ENCODE data around the gene ZBTB40. TPM values are rescaled to one million over a fixed set of nuclear protein-coding genes. Genes with fewer than 3 reads are reported as not detected.
A peak's percentile ranks its signal among the peaks of the same experiment; 100 is the strongest.

ZBTB40 gene
- polyA plus RNA-seq, 1 donor from 2014 or later, result 5.0 TPM

DNA sequence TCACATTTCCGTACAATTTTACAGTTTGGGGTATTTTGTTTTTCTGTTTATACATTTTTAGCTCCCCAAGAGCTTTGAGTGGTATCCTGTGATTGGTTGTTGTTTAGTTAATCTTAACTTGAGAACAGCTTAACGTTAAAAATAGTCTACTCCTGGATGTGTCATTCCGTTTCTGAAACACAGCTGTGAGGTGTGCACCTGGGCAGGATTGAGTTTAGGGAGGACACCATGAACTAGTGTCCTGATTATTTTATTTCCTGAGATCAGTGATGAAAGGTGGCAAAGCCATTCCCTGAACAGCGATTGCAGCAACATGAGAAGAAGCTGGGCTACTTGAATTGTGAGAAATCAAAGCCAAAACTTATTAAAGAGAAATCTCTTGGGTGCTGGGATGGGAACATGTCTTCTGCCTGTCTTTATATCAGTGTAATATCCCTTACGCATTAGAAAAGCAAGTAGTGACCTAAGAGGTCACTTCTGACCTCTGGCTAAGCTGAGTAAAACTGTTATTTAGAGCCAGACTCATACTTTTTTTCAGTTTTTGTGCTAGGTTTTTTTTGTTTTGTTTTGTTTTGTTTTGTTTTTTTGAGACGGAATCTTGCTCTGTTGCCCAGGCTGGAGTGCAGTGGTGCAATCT, 43.4 kb downstream of the ZBTB40 start:
- Mint-ChIP-seq H3K27me3 (no peaks in the 10 kb centered on the region), H3K9me3 (no peaks in the 10 kb centered on the region), H3K27ac (no peak overlapping the region), H3K36me3 (peaks cover 11% of the 10 kb centered on the region), H3K4me3 (no peak overlapping the region), H3K4me1 (peaks cover 0 to 5% (median 4%) of the 10 kb centered on the region in 3 donors)

DNA sequence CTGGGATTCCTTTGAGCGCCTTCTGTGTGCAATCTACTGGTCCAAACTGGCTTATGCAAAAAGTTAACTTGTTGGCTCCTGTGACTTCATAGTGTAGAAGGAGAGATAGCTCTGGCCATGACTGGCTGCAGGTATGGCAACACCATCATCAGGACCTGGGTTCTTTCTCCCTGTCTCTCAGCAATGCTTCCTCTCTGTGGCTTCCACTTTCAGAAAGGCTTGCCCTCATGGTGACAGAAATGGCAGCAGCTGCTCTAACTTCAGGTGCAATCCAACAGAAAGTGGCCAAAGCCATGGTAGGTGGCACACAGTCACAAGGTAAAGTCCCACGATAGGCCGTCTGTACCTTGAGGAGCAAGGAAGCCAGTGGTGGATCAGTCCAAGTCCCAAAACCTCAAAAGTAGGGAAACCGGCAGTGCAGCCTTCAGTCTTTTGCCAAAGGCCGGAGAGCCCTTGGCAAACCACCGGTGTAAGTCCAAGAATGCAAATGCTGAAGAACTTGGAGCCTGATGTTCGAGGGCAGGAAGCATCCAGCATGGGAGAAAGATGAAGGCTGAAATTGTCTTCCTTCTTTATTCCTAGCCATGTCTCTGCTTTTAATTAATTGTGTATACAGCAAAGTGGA, 45.0 kb downstream of the ZBTB40 start:
- no peak overlapping the region for H3K27ac Mint-ChIP-seq
- no peaks in the 10 kb centered on the region for H3K27me3 Mint-ChIP-seq
- H3K4me1 Mint-ChIP-seq, result peaks cover 0 to 5% (median 4%) of the 10 kb centered on the region in 3 donors
- H3K36me3 Mint-ChIP-seq, result peaks cover 15% of the 10 kb centered on the region
- H3K4me3 Mint-ChIP-seq, result no peak overlapping the region
- no peaks in the 10 kb centered on the region for H3K9me3 Mint-ChIP-seq

DNA sequence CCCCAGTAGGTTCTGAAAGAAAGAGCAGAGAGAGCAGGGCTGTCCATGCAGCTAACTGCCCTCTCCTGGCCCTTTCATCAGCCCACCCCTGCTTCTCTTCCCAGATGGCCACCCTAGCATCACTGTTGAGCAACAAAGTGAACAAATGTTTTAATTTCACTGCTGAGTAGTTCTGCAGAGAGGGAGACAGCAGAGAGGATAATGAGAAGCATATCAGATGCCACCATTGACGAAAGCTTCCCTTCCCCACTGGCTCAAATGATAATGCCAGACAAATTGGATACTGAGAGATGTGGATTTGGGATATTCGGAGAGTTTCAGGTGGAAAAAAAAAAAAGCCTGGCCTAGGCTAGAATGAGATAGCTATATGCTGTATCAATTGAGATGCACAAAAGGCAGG, 46.8 kb downstream of the ZBTB40 start:
- Mint-ChIP-seq H3K4me1 (peaks cover 0 to 5% (median 5%) of the 10 kb centered on the region in 3 donors), H3K27ac (no peak overlapping the region), H3K27me3 (no peaks in the 10 kb centered on the region), H3K9me3 (no peaks in the 10 kb centered on the region), H3K4me3 (no peak overlapping the region), H3K36me3 (peaks cover 14% of the 10 kb centered on the region)

DNA sequence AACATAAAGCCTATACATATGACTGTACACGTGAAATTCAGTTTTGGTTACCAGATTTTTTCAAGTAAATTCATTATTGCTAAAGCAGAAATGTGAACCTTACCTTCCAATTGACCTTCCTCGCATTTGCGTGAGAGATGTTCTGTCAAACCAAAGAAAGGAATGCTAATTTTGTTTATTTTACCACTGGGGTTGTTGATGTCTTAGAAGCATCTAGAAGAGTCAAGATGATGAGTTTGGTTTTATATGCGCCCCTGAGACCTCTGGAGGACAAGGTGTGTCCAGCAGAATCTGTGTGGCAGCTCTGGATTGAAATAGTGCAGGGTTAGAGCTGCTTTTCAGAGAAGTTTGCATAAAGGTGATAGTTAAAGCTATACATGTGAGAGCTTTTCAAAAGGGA, 48.4 kb downstream of the ZBTB40 start:
- no peaks in the 10 kb centered on the region for H3K9me3 Mint-ChIP-seq
- H3K27me3 Mint-ChIP-seq, result no peaks in the 10 kb centered on the region
- H3K27ac Mint-ChIP-seq, result no peak overlapping the region
- peaks cover 11% of the 10 kb centered on the region for H3K36me3 Mint-ChIP-seq
- H3K4me3 Mint-ChIP-seq, result no peak overlapping the region
- H3K4me1 Mint-ChIP-seq, result peaks cover 0 to 2% (median 0%) of the 10 kb centered on the region in 3 donors

DNA sequence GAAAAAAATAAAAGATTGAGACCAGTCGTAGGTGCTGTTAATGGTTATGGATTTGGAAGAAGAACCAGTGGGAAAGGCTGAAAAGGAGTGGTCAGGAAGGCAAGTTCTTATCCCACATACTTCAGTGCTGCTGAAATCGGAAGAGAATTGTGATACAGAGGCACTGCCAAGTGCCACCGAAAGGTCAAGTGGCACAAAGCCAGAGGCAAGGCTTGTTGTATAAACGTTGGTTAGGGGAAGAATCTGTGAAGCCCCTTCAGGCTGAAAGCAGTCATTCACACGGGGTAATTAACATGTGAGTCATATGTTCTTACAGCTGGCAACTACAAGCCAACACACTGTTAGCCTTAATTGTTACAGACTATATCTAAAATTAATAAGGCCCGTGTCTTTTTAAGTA, 48.8 kb downstream of the ZBTB40 start:
- H3K4me3 Mint-ChIP-seq, result no peak overlapping the region
- peaks cover 0 to 2% (median 0%) of the 10 kb centered on the region in 3 donors for H3K4me1 Mint-ChIP-seq
- no peaks in the 10 kb centered on the region for H3K9me3 Mint-ChIP-seq
- no peak overlapping the region for H3K27ac Mint-ChIP-seq
- H3K36me3 Mint-ChIP-seq, result peaks cover 11% of the 10 kb centered on the region
- no peaks in the 10 kb centered on the region for H3K27me3 Mint-ChIP-seq

DNA sequence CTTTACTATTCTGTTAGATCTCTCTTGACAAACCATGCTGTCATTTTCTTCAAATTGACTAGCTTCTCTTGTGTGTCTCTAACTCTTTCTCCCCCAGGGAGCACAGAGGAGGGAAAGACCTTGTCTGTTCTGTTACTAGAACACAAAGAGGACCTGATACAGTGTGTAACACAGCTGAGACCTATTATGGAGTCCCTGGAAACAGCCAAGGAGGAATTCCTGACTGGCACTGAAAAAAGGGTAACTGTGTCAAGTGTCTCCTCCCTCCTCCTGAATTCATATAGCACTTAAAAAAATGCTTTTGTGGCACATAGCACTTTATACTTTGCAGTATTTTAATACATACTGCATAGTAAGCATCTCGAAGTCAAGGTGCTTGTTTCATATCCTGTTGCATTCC, 50.6 kb downstream of the ZBTB40 start:
- no peak overlapping the region for H3K27ac Mint-ChIP-seq
- peaks cover 0 to 2% (median 0%) of the 10 kb centered on the region in 3 donors for H3K4me1 Mint-ChIP-seq
- H3K4me3 Mint-ChIP-seq, result no peak overlapping the region
- no peaks in the 10 kb centered on the region for H3K9me3 Mint-ChIP-seq
- H3K27me3 Mint-ChIP-seq, result no peaks in the 10 kb centered on the region
- H3K36me3 Mint-ChIP-seq, result peaks cover 18% of the 10 kb centered on the region

DNA sequence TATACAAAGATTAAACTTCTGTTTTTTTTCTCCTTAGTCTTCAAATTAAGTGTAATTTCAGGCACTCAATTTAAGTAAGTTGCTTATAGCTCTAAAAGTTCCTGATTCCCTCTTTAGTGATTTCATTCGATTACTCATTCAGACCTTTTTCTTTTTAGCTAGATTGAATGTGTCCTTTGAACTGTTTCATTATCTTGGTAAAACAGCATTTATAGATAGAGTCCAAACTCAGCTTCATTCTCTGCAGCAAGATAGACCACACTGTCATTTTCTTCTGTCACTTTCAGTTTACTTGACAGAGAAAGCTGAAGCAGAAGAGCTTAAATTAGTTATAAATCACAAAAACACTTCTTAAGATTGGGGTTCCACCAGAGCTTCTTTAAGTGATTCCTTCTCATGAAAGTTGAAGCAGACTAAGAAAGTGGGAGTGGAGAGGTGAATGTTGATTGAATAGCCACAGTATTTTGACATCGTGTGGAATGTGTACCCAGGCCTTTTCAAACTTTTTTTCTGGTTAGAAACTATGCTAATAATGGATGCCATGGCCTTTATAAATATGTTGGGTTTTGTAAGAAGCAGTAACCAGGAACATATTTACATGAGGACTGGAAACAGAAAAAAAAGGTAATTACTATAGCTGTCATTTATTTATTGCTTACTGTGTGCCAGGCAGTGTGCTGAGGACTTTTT, 52.2 kb downstream of the ZBTB40 start:
- no peak overlapping the region for H3K4me3 Mint-ChIP-seq
- no peaks in the 10 kb centered on the region for H3K9me3 Mint-ChIP-seq
- H3K36me3 Mint-ChIP-seq, result peaks cover 27% of the 10 kb centered on the region
- peaks cover 0 to 2% (median 0%) of the 10 kb centered on the region in 3 donors for H3K4me1 Mint-ChIP-seq
- H3K27me3 Mint-ChIP-seq, result no peaks in the 10 kb centered on the region
- peak overlapping the region in 1 of 3 donors; percentile 32 for H3K27ac Mint-ChIP-seq

DNA sequence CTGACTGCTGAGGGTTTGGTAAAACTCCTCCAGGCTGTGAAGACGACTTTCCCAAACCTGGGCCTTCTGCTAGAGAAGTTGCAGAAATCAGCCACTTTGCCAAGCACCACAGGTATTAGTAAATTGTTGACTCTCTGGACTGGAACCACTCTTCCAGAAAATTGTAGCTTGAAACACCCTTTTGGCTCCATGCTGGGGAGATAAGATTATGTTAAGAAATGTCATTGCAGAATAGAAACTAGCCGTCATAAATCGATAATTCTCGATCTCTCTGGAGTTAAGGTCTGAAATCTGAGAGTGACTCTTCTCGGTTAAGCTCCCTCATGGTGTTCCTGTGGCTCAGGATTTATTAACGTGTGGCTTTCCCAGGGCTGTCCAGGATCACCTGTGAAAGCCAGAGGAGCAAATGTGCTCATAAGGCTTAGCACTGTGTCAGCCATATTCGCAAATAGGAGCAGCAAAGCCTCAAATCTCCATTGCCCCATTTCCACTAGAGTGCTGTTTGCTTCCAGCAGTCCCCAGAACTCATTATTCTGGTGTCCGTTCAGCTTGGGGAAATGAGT, 54.6 kb downstream of the ZBTB40 start:
- Mint-ChIP-seq H3K36me3 (peaks cover 25% of the 10 kb centered on the region), H3K9me3 (no peaks in the 10 kb centered on the region), H3K27ac (no peak overlapping the region), H3K4me1 (peaks cover 0 to 2% (median 0%) of the 10 kb centered on the region in 3 donors), H3K27me3 (no peaks in the 10 kb centered on the region), H3K4me3 (peak overlapping the region in 1 of 4 donors; percentile 33)

DNA sequence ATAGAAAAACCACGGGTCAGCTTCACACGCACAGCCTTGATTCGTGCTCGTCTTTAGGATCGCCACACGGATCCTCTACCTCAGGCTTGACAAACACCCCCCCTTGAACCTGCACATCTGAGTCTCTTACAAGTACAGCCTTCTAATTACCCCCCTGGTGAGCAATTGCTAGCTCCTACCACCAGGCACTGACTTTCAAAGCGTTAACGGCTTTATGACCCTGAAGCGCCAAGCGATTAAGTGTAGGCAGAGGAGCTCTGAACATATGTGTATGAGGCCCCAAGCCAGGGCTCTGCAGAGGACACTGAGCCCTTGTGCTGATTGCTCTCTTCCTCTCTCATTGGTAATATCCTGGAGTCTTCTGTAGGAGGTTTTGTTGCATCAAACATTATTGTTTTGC, 55.9 kb downstream of the ZBTB40 start:
- peaks cover 25% of the 10 kb centered on the region for H3K36me3 Mint-ChIP-seq
- no peaks in the 10 kb centered on the region for H3K9me3 Mint-ChIP-seq
- H3K27me3 Mint-ChIP-seq, result no peaks in the 10 kb centered on the region
- H3K4me3 Mint-ChIP-seq, result no peak overlapping the region
- peak overlapping the region in 2 of 3 donors; percentile 27 to 75 for H3K27ac Mint-ChIP-seq
- H3K4me1 Mint-ChIP-seq, result no peaks in the 10 kb centered on the region

DNA sequence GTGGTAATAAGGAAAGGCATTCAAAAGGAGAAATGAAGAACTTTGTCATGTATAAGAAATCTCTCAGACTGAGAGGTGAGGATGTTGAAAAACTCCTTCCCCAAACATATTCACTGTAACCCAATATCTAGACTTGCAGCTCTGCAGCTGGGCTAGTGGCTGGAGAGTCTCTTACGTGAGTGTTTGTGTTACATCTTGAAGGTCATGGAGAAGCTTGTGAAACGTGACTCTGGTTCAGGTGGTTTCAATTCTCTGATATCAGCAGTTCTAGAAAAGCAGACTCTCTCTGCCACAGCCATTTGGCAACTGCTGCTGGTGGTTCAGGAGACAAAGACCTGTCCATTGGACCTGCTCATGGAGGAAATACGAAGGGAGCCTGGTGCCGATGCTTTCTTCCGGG, 56.7 kb downstream of the ZBTB40 start:
- Mint-ChIP-seq H3K27ac (peak overlapping the region in 1 of 3 donors; percentile 75), H3K4me3 (no peak overlapping the region), H3K27me3 (no peaks in the 10 kb centered on the region), H3K9me3 (no peaks in the 10 kb centered on the region), H3K4me1 (no peaks in the 10 kb centered on the region), H3K36me3 (peaks cover 26% of the 10 kb centered on the region)

DNA sequence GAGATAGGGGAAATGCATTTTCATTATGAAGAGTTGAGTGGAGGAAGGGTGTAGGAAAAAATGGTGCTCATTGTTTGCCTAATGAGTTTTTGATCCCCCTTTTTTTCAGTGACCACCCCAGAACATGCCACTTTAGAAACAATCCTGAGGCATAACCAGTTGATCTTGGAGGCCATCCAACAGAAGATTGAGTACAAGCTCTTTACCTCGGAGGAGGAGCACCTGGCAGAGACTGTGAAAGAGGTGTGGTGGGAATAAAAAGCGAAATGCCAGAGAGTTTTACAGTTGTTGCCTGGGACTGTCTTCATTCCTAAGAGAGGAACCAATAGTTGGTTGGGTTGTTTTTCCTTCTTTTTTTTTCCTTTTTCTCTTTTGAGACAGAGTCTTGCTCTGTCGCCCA, 57.3 kb downstream of the ZBTB40 start:
- Mint-ChIP-seq H3K27me3 (no peaks in the 10 kb centered on the region), H3K36me3 (peaks cover 23% of the 10 kb centered on the region), H3K27ac (no peak overlapping the region), H3K9me3 (no peaks in the 10 kb centered on the region), H3K4me3 (no peak overlapping the region), H3K4me1 (no peaks in the 10 kb centered on the region)

DNA sequence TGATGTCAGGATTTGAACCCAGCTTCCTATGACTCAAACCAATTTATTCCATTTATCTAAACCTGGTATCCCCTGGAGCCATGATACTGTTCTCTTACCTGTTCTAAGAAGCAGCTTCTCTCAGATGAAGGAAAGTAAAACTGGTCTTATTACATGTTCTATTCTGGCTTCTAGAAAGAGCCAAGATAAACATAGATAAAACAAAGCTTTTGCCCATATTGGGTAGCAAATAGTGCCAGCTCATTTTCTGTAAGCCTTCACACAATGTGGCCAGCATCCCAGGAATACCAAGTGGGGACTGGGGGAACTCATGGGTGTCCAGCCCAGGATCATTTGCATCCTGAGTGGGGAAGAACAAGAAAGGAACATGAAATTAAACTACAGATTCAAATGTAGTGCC, 58.2 kb downstream of the ZBTB40 start:
- no peak overlapping the region for H3K4me3 Mint-ChIP-seq
- H3K9me3 Mint-ChIP-seq, result no peaks in the 10 kb centered on the region
- H3K36me3 Mint-ChIP-seq, result peaks cover 27% of the 10 kb centered on the region
- no peak overlapping the region for H3K27ac Mint-ChIP-seq
- no peaks in the 10 kb centered on the region for H3K4me1 Mint-ChIP-seq
- H3K27me3 Mint-ChIP-seq, result no peaks in the 10 kb centered on the region

DNA sequence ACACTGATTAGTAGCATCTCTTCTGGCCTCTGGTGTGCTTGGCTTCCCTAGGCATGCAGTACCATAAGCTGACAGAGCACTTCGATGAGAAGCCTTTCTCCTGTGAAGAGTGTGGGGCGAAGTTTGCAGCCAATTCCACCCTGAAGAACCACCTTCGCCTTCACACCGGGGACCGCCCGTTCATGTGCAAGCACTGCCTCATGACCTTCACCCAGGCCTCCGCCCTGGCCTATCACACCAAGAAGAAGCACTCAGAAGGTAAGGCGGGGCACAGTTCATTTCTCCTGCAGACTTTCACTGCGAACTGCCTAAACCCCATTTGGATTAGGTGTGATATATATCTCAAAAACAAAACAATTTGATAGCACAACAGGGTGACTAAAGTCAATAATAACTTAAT, 61.2 kb downstream of the ZBTB40 start:
- no peak overlapping the region for H3K4me3 Mint-ChIP-seq
- peaks cover 14% of the 10 kb centered on the region for H3K36me3 Mint-ChIP-seq
- H3K4me1 Mint-ChIP-seq, result no peaks in the 10 kb centered on the region

DNA sequence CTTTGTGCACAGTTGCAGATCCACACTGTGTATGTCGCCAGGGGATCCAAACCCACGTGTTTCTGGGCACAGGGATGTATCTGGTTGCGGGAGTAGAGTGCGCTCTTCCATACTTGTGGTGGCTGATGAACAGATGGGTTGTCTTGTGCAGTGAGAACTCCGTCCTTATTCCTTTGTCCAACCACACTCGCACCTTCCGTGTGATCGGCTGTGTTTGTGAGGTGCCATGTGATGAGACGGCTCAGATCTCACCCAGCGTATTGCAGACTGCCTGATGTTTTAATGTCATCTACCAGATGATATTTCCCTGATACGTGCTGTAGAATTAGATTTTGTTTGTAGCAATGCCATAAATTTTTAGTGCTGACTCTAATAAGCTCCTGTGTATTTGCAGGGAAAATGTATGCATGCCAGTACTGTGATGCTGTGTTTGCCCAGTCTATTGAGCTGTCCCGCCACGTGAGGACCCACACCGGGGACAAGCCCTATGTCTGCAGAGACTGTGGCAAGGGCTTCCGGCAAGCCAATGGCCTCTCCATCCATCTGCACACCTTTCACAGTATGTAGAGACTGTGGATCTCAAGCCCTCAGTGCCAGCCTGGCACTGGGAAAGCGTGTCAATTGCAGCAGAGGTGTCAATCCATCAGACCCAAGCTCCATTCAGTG, 65.4 kb downstream of the ZBTB40 start:
- no peaks in the 10 kb centered on the region for H3K9me3 Mint-ChIP-seq
- H3K27ac Mint-ChIP-seq, result no peak overlapping the region
- no peak overlapping the region for H3K4me3 Mint-ChIP-seq

More for the DNA sequence above, 61.2 kb downstream of the ZBTB40 start:
- H3K27ac Mint-ChIP-seq, result no peak overlapping the region
- no peaks in the 10 kb centered on the region for H3K27me3 Mint-ChIP-seq
- no peaks in the 10 kb centered on the region for H3K9me3 Mint-ChIP-seq

DNA sequence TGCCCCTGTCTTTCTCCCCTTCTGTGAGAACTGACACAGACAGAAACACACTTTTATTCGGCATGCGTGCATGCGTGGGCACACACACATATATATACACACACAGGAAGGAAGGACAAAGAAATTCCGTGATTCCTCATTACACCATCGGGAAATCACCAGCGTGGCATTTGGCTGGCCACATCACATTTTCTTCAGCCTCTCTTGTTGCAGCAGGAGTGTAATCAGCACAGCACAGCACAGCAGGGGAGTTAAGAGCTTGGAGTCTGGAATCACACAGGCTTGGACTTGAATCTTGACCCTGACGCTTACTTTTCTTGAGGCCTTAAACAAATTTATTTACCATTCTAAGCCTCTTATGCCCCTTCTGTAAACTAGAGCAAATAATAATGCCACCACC, 66.3 kb downstream of the ZBTB40 start:
- peaks cover 15% of the 10 kb centered on the region for H3K36me3 Mint-ChIP-seq
- H3K27me3 Mint-ChIP-seq, result no peaks in the 10 kb centered on the region
- no peak overlapping the region for H3K4me3 Mint-ChIP-seq
- H3K4me1 Mint-ChIP-seq, result no peaks in the 10 kb centered on the region
- H3K9me3 Mint-ChIP-seq, result no peaks in the 10 kb centered on the region
- peak overlapping the region in 1 of 3 donors; percentile 83 for H3K27ac Mint-ChIP-seq

More for the DNA sequence above, 65.4 kb downstream of the ZBTB40 start:
- H3K27me3 Mint-ChIP-seq, result no peaks in the 10 kb centered on the region
- peaks cover 17% of the 10 kb centered on the region for H3K36me3 Mint-ChIP-seq
- H3K4me1 Mint-ChIP-seq, result no peaks in the 10 kb centered on the region

Data from IgD-negative memory B cell (primary cell).